Smooth muscle cell (in vitro differentiated cells): ENCODE measurements around the gene S1PR5. TPM values are rescaled to one million over a fixed set of nuclear protein-coding genes. Genes with fewer than 3 reads are reported as not detected.

ENCODE experiments used
- DNase-seq: peaks from one replicate; lab custom pipeline; 2025; ENCODE audit not compliant: unreplicated experiment; lab: John Stamatoyannopoulos, UW
- H2AFZ ChIP-seq: fragments of 200-600 bp; sonication (generic); 2 replicates; pipeline ENCODE4 v1.6.0; 2016; ENCODE audit warnings: antibody characterized with exemption, low read depth, mild to moderate bottlenecking
- H3F3A ChIP-seq: fragments of 200-600 bp; sonication (generic); 2 replicates; pipeline ENCODE4 v1.6.0; 2017; ENCODE audit warnings: antibody characterized with exemption, low read depth
- H3K27ac ChIP-seq: fragments of 200-600 bp; sonication (generic); 2 replicates; pipeline ENCODE4 v1.5.1; 2016; ENCODE audit warnings: low read depth, mild to moderate bottlenecking
- H3K27me3 ChIP-seq: fragments of 200-600 bp; sonication (generic); 2 replicates; pipeline ENCODE4 v1.6.1; 2016; ENCODE audit warnings: low read depth, mild to moderate bottlenecking
- H3K36me3 ChIP-seq: fragments of 200-600 bp; sonication (generic); 2 replicates; pipeline ENCODE4 v1.5.1; 2016; ENCODE audit warnings: low read depth
- H3K4me1 ChIP-seq: fragments of 200-600 bp; sonication (generic); 2 replicates; pipeline ENCODE4 v1.5.1; 2016; ENCODE audit warnings: low read depth
- H3K4me2 ChIP-seq: fragments of 200-600 bp; sonication (generic); 2 replicates; pipeline ENCODE4 v1.6.0; 2016; ENCODE audit warnings: mild to moderate bottlenecking
- H3K4me3 ChIP-seq: fragments of 200-600 bp; sonication (generic); 2 replicates; pipeline ENCODE4 v1.5.1; 2016; ENCODE audit warnings: mild to moderate bottlenecking
- H3K79me2 ChIP-seq: fragments of 200-600 bp; sonication (generic); 2 replicates; pipeline ENCODE4 v1.6.0; 2016; ENCODE audit warnings: low read depth, mild to moderate bottlenecking
- H3K9ac ChIP-seq: fragments of 200-600 bp; sonication (generic); 2 replicates; pipeline ENCODE4 v1.6.0; 2016; ENCODE audit warnings: low read depth
- H3K9me3 ChIP-seq: fragments of 200-600 bp; sonication (generic); replicated peaks from 2 replicates; pipeline ENCODE4 v1.5.1; 2016; ENCODE audit warnings: low read depth
- H4K20me1 ChIP-seq: fragments of 200-600 bp; sonication (generic); 2 replicates; pipeline ENCODE4 v1.6.0; 2016; ENCODE audit warnings: low read depth
- WGBS: methylation state at CpG from one replicate; pipeline ENCODE4 v1.1.7; 2016; ENCODE audit warnings: low lambda C conversion rate; 5-methylcytosine and 5-hydroxymethylcytosine counted together
- polyA plus RNA-seq: library from polyadenylated mRNA; unstranded; fragments of >200 nt; fragmentation: Nextera tagmentation; extraction: Ambion mirVana; gene quantifications from 2 replicates; pipeline ENCODE4 v1.2.1, GENCODE V29; 2016
- total RNA-seq: library from RNA; depleted of rRNA; stranded (reverse); fragments of >200 nt; gene quantifications from 2 replicates; pipeline ENCODE4 v1.2.3, GENCODE V29; 2014
- TF ChIP-seq, protein P1 (sequence below): fragments of 200-600 bp; sonication (generic); IDR thresholded peaks from 2 replicates; pipeline ENCODE4 v1.5.1; 2017; ENCODE audit warnings: borderline replicate concordance, mild to moderate bottlenecking, antibody characterized with exemption; ENCODE audit not compliant: insufficient read depth, poor library complexity, severe bottlenecking

S1PR5 gene
- total and polyA plus RNA-seq, 2 experiments from 2014 or later, result 5.3 to 9.0 TPM

GRCh38 chr19:10565567-10566407 lies 48.5 kb upstream of the S1PR5 start, which contains the start of gene KRI1:
Gene KRI1 (minus strand): TSS chr19:10566010. CDS start chr19:10565999, 11 bp downstream.
- Histone ChIP-seq H3K4me2 (peak within 1 kb of the TSS; percentile 94), H3K27ac (peak within 1 kb of the TSS; percentile 33), H2AFZ (peak within 1 kb of the TSS; percentile 60), H3K9me3 (no peaks in the 10 kb centered on the region), H3K4me3 (peak within 1 kb of the TSS; percentile 65), H3K4me1 (peaks cover 18% of the 10 kb centered on the region), H3F3A (peaks cover 14% of the 10 kb centered on the region), H3K79me2 (peaks cover 12% of the 10 kb centered on the region), H3K9ac (peak within 1 kb of the TSS; percentile 71), H3K27me3 (no peaks in the 10 kb centered on the region), H3K36me3 (no peaks in the 10 kb centered on the region), H4K20me1 (no peaks in the 10 kb centered on the region)
- TF ChIP-seq, protein P1, sequence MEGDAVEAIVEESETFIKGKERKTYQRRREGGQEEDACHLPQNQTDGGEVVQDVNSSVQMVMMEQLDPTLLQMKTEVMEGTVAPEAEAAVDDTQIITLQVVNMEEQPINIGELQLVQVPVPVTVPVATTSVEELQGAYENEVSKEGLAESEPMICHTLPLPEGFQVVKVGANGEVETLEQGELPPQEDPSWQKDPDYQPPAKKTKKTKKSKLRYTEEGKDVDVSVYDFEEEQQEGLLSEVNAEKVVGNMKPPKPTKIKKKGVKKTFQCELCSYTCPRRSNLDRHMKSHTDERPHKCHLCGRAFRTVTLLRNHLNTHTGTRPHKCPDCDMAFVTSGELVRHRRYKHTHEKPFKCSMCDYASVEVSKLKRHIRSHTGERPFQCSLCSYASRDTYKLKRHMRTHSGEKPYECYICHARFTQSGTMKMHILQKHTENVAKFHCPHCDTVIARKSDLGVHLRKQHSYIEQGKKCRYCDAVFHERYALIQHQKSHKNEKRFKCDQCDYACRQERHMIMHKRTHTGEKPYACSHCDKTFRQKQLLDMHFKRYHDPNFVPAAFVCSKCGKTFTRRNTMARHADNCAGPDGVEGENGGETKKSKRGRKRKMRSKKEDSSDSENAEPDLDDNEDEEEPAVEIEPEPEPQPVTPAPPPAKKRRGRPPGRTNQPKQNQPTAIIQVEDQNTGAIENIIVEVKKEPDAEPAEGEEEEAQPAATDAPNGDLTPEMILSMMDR, result peak; percentile 11
- peak; percentile 96 for DNase-seq
- WGBS, result 2% methylated on average over 21 of the region's 94 CpGs

DNA sequence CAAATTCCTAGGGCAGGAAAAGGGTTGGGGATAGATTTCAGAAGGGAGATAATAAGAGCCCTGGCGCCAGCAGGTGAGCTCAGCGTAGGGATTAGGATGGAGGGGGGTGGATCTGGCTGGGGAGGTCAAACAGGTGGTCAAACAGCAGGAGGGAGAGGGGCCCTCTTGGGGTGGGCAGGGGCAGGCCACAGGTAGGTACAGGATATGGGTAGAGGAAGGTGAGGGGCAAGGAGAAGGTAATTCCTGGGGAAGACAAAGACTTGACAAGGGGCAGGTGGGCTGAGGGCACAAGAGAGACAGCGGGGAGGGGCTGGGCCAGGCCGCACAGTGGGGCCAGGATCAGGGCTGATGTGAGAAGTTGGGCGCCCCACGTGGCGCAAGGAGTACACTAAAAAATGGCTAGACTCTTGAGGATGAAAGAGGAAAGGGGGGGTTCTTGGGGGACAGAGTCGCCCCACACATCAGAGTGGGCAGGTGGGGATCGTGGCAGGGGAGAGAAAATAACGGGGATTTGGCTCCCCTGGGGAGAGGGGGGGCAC lies 47.9 kb upstream of the S1PR5 start:
- Histone ChIP-seq H3K4me2 (peak overlapping the region; percentile 94), H3K4me1 (peaks cover 18% of the 10 kb centered on the region), H3F3A (peaks cover 14% of the 10 kb centered on the region), H3K9me3 (no peaks in the 10 kb centered on the region), H2AFZ (peak overlapping the region; percentile 60), H4K20me1 (no peaks in the 10 kb centered on the region), H3K9ac (peak overlapping the region; percentile 71), H3K27me3 (no peaks in the 10 kb centered on the region), H3K4me3 (peak overlapping the region; percentile 65), H3K27ac (no peak overlapping the region), H3K36me3 (no peaks in the 10 kb centered on the region), H3K79me2 (peaks cover 12% of the 10 kb centered on the region)
- TF ChIP-seq, protein P1, result no peak
- WGBS, result 24% methylated on average over 9 of the region's 10 CpGs
- no peak for DNase-seq

- no peak overlapping the region for H3K4me2 ChIP-seq
- H3F3A ChIP-seq, result peaks cover 5% of the 10 kb centered on the region
- no peaks in the 10 kb centered on the region for H4K20me1 ChIP-seq
- no peak overlapping the region for H2AFZ ChIP-seq
- no peak overlapping the region for H3K27ac ChIP-seq
- WGBS, result 98% methylated on average over 5 of the region's 5 CpGs
- DNase-seq, result no peak
- H3K9me3 ChIP-seq, result no peaks in the 10 kb centered on the region
- H3K9ac ChIP-seq, result no peak overlapping the region
- H3K27me3 ChIP-seq, result no peaks in the 10 kb centered on the region
- peaks cover 5% of the 10 kb centered on the region for H3K79me2 ChIP-seq
- H3K4me3 ChIP-seq, result no peak overlapping the region
- peaks cover 5% of the 10 kb centered on the region for H3K4me1 ChIP-seq
- TF ChIP-seq, protein P1, result no peak
- no peaks in the 10 kb centered on the region for H3K36me3 ChIP-seq
Observed at GRCh38 chr19:10562609-10563008, 45.4 kb upstream of the S1PR5 start.
